GM20000 (cell line): Measurements from ENCODE around the gene MAGI3.

Experiments used
- DNase-seq: peaks from one replicate; pipeline ENCODE4 v3.0.0; 2012; ENCODE audit warnings: low spot score
- CTCF ChIP-seq: IDR thresholded peaks from 2 replicates; pipeline ENCODE4 v1.5.1; 2012; ENCODE audit warnings: mild to moderate bottlenecking, control low read depth; ENCODE audit errors: extremely low read depth, missing control alignments

MAGI3 gene

GRCh38 chr1:113434081-113434873 is 44.0 kb downstream of the MAGI3 start:
- no peak for TF ChIP-seq CTCF
- DNase-seq = no peak

- DNase-seq = no peak
- TF ChIP-seq CTCF = no peak
Measured at GRCh38 chr1:113434874-113435175, 44.5 kb downstream of the MAGI3 start.

- no peak for TF ChIP-seq CTCF
- no peak for DNase-seq
Measured at GRCh38 chr1:113437554-113438341, 47.4 kb downstream of the MAGI3 start.

- no peak for DNase-seq
- no peak for TF ChIP-seq CTCF
Measured at GRCh38 chr1:113438505-113439276, 48.4 kb downstream of the MAGI3 start.

- DNase-seq = no peak
Measured at GRCh38 chr1:113439277-113439670, 49.0 kb downstream of the MAGI3 start.

GRCh38 chr1:113442131-113442530 is 51.8 kb downstream of the MAGI3 start:
- DNase-seq = no peak
- no peak for TF ChIP-seq CTCF

More at GRCh38 chr1:113439277-113439670, 49.0 kb downstream of the MAGI3 start:
- no peak for TF ChIP-seq CTCF

- no peak for TF ChIP-seq CTCF
Measured at GRCh38 chr1:113444857-113445256, 54.5 kb downstream of the MAGI3 start.

More at GRCh38 chr1:113444857-113445256, 54.5 kb downstream of the MAGI3 start:
- DNase-seq = no peak
